Medulla oblongata (tissue), 1 donor: Measurements from ENCODE around the gene CLDND2.

Experiments used
- DNase-seq: peaks from one replicate; pipeline ENCODE4 v3.0.0-alpha.2; 2015; ENCODE audit errors: extremely low spot score

CLDND2 gene

GRCh38 chr19:51382004-51382403, 13.2 kb upstream of the CLDND2 start:
- DNase-seq = no peak

GRCh38 chr19:51380379-51380778, 11.6 kb upstream of the CLDND2 start:
- DNase-seq = no peak

- no peak for DNase-seq
Measured at GRCh38 chr19:51377422-51377821, 8.6 kb upstream of the CLDND2 start.

DNA sequence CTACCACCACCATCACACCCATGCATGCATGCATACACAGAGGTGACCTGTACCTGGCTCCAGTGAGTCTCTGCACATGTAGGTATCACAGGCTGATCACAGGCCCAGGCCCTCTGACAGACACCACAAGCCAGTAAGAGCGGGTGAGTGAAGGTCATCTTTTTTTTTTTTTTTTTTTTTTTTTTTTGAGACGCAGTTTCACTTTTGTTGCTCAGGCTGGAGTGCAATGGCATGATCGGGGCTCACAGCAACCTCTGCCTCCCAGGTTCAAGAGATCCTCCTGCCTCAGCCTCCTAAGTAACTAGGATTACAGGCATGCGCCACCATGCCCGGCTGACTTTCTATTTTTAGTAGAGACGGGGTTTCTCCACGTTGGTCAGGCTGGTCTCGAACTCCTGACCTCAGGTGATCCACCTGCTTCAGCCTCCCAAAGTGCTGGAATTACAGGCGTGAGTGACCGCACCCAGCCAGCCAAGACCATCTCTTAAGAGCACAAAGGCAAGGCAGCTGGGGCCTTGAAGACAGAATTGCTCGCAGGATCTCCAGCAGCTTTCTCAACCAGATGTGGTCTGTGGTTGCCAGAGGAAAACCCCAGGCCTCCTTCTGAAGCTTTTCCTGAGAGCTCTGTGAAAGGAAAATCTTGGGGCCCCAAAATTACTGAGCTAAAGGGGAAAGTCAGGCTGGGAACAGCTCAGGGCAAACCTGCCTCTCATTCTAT, 6.9 kb upstream of the CLDND2 start:
- no peak for DNase-seq

GRCh38 chr19:51372649-51373504, 4.1 kb upstream of the CLDND2 start, which contains the start of gene NKG7:
Gene NKG7 (minus strand): TSS chr19:51372654. CDS start chr19:51372535, 119 bp downstream.
- no peak for DNase-seq

DNA sequence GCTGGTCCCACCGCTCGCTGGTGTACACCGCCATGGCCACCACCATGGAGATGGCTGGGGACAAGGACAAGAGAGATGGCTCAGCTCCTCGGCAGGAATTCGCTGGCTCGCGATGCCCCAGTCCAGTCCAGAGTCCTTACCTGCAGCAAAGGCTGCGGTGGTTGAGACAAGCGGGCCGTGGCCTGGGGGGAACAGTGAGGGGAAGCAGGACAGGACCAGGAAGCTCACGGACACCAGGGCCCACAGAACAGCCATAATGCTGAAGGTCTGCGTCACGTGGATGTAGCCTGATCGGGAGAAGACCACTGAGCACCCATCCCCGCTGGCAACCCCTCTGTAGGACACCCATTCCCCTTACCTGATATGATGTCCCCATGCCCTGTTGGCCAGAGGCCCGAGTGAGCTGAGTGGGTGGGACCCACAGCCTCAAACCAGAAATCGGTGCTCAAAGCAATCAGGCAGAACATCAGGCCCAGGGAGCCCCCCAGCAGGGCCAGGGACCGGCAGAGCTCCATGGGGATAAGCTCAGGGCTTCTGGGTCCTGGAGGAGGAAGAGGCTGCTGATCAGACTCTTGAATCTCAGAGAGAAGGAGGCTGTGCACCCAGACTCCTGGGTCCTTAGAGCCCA, 3.3 kb upstream of the CLDND2 start:
- no peak for DNase-seq

- no peak for DNase-seq
Measured at GRCh38 chr19:51371186-51371690, 2.4 kb upstream of the CLDND2 start.

- no peak for DNase-seq
Measured at GRCh38 chr19:51370230-51370629, 1.4 kb upstream of the CLDND2 start.

DNA sequence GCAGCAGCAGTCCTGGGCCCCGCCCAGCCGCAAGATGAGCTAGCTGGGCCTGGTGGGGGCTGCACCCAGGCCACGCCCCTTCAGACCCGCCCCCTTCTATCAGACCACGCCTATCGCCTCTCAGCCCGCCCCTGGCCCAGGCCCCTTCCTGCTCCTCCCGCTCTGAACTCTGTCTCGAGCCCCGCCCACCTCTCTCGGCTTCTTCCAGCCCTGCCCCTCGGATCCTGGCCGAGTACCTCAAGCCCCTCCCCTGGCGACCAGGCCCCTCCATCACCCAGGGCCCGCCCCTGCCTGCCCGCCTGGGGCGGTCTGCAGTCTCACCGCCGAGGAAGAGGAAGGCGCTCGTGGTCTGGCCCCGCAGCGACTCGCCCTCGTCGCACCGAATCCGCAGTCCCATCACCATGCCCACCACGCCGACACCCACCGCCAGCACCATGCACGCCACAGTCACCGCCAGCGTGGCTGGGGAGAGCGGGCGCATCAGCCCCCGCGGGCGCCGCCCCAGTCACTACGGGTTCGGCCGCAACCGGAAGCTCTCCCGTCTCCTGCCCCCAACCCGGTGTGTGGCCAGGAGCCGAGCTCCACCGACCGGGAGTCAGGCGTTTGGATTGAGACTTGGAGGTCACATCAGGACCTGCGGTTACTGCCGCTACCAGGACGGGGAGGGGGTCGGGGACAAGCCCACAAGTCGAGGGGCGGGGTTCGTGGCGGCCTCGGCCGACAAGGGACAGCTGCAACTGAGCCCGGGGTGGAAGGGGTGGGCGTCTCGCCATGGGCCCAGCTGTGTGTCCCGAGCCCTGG, 1.0 kb downstream of the CLDND2 start:
- DNase-seq = peak; percentile 99

- DNase-seq = no peak
Measured at GRCh38 chr19:51367255-51367564, 1.6 kb downstream of the CLDND2 start.

GRCh38 chr19:51366389-51367254, 2.2 kb downstream of the CLDND2 start:
- DNase-seq = peak; percentile 99

DNA sequence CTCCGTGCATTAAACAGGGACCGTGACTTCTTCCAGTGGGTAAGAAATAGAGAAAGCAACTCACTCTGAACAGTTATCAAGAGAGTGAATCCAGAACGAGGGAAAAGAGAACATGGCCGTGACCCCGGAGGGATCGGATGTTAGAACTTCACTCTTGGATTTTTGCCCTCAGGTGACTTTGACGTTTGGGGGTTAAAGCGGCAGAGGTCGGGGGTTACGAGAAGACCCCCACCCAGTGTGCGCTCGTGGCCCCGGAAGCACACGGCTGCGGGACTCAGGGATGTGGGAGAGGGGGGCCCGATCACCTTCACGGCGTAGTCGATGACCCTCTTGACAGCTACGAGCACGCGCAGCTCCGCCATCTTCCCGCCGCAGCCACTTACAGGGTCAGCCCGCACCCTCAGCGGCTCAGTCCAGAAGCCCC, 2.8 kb downstream of the CLDND2 start, which contains the start of gene ETFB:
ETFB (minus strand) TSS at position 424 of the 424 bp plus-strand sequence; CDS start at position 362, 62 bp downstream.
- DNase-seq = peak; percentile 45

DNA sequence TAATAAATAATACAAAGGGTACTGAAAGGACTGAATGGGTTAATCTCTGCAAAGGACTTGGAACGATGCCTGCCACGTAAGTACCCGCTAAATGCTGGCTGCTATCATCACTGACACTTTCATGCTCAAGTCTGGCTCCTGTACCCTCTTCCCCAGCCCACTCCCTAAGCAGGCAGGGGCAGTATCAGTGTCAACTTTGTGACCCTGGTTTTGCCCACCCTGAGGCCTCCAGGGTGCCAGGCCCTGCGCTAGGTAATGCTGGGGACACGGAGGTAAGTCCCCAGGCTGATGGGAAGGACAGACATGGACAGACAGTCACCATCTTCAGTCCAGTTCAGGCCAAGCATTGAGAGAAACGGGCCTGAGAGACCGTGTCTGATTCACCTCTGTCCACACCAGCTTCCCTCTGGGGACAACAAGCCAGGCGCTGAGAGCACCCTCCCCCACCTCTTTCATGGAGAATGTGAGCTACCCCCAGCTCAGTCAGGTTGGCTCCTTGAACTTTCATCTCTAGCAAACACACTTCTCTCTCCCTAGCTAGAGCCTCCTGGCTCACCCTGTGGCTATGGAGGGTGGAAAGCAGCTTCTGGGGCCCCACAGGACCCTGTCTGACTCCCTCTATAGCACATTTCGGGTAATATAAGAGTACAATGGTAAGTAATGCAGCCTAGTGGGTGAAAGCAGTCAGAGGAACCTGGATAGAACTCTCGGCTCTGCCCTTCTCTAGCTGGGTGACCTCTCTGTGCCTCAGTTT, 3.4 kb downstream of the CLDND2 start:
- DNase-seq = peak; percentile 49

DNA sequence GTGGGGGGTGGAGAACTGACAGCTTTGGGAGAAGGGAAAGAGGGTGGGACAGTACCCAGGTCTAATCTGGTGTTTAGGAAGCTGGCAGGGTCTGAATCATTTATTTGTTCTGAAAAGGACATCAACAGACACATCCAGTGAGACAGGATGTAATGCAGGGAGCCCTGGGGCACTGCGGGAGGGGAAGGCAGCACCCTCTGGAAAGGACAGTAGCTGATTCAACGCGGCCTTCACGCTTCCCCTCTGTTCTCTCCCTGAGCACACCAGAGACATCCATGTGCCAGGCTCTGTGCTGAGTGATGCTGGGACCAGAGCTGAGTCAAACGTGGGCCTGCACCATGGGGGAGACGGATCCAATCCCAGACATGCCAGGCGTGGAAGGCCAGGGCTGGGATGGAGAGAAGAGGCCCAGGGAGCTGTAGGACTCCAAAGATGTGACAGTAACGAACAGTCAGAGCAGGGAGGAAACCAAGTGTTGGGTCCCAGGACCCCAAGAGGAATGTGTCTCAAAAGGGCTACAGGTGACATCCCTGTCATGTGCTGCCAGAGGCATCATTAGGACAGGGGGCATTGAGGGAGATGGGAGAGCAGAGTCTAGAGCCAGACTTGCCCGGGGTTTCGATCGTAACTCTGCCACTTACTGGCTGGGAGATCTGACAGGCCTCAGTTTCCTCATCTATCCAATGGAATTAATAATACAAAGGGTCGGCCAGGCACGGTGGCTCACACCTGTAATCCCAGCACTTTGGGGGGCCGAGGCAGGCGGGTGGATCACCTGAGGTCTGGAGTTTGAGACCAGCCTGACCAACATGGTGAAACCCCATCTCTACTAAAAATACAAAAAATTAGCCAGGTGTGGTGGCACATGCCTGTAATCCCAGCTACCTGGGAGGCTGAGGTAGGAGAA, 4.3 kb downstream of the CLDND2 start:
- peak; percentile 61 for DNase-seq

DNA sequence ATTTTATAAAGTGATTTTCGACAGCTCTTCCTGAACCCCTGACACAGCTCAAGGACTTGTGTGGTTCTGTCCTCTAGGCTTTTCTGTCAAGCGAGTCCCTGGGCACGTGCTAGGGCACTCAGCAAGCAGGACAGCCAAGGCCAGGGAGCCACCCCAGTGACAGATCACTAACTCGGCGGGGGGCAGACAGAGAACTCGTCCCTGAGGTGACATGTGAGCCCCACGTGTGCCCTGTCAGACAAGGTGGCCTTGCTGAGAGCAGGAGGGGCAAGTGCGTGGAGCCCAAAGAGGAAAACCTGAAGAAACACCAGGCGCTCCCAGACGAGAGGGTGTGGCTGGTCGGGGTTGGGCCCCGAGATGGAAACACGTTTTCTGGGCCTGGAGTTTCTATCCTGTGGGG, 7.6 kb downstream of the CLDND2 start:
- no peak for DNase-seq

- DNase-seq = peak; percentile 62
Measured at GRCh38 chr19:51359294-51359693, 9.5 kb downstream of the CLDND2 start.

DNA sequence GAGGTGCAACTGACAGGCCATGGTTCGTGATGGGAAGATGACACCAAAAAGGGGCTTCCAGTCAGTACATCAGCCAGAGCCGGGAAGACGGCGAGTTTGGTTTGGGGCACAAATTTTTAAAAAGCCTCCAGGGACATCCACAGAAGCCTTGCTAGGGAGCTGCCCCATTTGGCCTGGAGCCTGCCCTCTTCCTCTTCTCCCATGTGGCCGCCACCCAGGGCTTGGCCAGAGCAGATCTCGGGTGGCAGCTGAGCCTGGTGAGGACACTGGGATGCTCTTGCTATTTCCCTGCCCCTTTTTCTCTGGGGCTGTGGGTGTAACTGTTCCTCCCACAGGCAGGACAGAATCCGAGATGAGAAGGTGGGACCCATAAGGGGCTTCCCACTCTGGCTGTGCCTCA, 10.9 kb downstream of the CLDND2 start:
- no peak for DNase-seq

GRCh38 chr19:51356159-51356801, 12.5 kb downstream of the CLDND2 start:
- DNase-seq = no peak
